Panc1 (cell line): ENCODE data around the gene TKT.

Experiments
- SIN3A ChIP-seq: IDR thresholded peaks from 2 replicates; pipeline ENCODE4 v1.6.1; 2012; ENCODE audit warnings: low read depth, mild to moderate bottlenecking, low read length, moderate library complexity, borderline replicate concordance; ENCODE audit not compliant: insufficient read depth
- TF ChIP-seq, protein P1 (sequence below): fragments of 450-650 bp; IDR thresholded peaks from 2 replicates; pipeline ENCODE4 v1.5.1; 2017; ENCODE audit warnings: mild to moderate bottlenecking

- TF ChIP-seq, protein P1, sequence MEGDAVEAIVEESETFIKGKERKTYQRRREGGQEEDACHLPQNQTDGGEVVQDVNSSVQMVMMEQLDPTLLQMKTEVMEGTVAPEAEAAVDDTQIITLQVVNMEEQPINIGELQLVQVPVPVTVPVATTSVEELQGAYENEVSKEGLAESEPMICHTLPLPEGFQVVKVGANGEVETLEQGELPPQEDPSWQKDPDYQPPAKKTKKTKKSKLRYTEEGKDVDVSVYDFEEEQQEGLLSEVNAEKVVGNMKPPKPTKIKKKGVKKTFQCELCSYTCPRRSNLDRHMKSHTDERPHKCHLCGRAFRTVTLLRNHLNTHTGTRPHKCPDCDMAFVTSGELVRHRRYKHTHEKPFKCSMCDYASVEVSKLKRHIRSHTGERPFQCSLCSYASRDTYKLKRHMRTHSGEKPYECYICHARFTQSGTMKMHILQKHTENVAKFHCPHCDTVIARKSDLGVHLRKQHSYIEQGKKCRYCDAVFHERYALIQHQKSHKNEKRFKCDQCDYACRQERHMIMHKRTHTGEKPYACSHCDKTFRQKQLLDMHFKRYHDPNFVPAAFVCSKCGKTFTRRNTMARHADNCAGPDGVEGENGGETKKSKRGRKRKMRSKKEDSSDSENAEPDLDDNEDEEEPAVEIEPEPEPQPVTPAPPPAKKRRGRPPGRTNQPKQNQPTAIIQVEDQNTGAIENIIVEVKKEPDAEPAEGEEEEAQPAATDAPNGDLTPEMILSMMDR, result no peak
- no peak for TF ChIP-seq SIN3A
Observed at GRCh38 chr3:53226142-53226840, 29.5 kb downstream of the TKT start.
